HepG2 (cell line): ENCODE results near the gene PPP4R1. TPM values are rescaled to one million over a fixed set of nuclear protein-coding genes. Genes with fewer than 3 reads are reported as not detected.

Experiments
- ATAC-seq: fragments of 200-7000 bp; cut with Tn5 transposase; 3 replicates; pipeline ENCODE4 v1.9.1; 2020; ENCODE audit warnings: mild to moderate bottlenecking, moderate library complexity
- BruUV-seq: library from RNA; stranded (reverse); fragments of 400-500 nt; replicated peaks from 2 replicates; lab custom pipeline; 2021; lab: Mats Ljungman, UMichigan
- CTCF ChIA-PET: fragments of 300-600 bp; formaldehyde crosslinking; extraction: SDS; loops from one replicate; lab custom pipeline; 2021; ENCODE audit warnings: low total read pairs, inconsistent platforms, low intra/inter-chr PET ratio; lab: Yijun Ruan, JAX
- POLR2A ChIA-PET: fragments of 350-600 bp; sonication (Branson Sonifier 250); formaldehyde crosslinking; loops from one replicate; lab custom pipeline; 2020; ENCODE audit warnings: antibody characterized with exemption, inconsistent platforms; lab: Yijun Ruan, JAX
- DNase-seq: peaks from one replicate; pipeline ENCODE4 v3.0.0-alpha.2; 2015; ENCODE audit warnings: low spot score
- FAIRE-seq: peaks from 3 replicates; lab custom pipeline; 2011; peaks lifted over from hg19 to GRCh38; lab: Jason Lieb, UNC
- H2AFZ ChIP-seq: one replicate; pipeline ENCODE4 v1.6.1; 2011; ENCODE audit warnings: low read length, inconsistent platforms
- H3K27ac ChIP-seq: fragments of 300-600 bp; 3 replicates; pipeline ENCODE4 v1.8.0; 2011; ENCODE audit warnings: mixed run types, mild to moderate bottlenecking, mixed read lengths, low read length, inconsistent platforms; ENCODE audit not compliant: insufficient read depth; ENCODE audit errors: extremely low read length
- H3K27me3 ChIP-seq, 2 experiments: fragments of 200-600 bp in 1 of 2; 2 replicates in 1 of 2; 3 replicates in 1 of 2; pipeline versions ENCODE4 v1.6.0 to v1.8.0; 2011; ENCODE audit warnings: low read length in 2 of 2, mild to moderate bottlenecking in 2 of 2, moderate library complexity in 2 of 2, inconsistent platforms in 1 of 2; ENCODE audit not compliant: insufficient read depth in 2 of 2, control insufficient read depth in 1 of 2
- H3K36me3 ChIP-seq, 2 experiments: fragments of 200-600 bp in 1 of 2; replicated peaks in 1 of 2; 2 replicates in 1 of 2; 3 replicates in 1 of 2; pipeline versions ENCODE4 v1.5.1 to v1.8.0; 2011; ENCODE audit warnings: low read length in 2 of 2, inconsistent platforms in 1 of 2; ENCODE audit not compliant: insufficient read depth in 2 of 2, control insufficient read depth in 1 of 2
- H3K4me1 ChIP-seq: 2 replicates; pipeline ENCODE4 v1.5.1; 2012; ENCODE audit warnings: low read length, inconsistent platforms; ENCODE audit not compliant: insufficient read depth
- H3K4me2 ChIP-seq: 2 replicates; pipeline ENCODE4 v1.6.0; 2011; ENCODE audit warnings: low read depth, low read length, inconsistent platforms
- H3K4me3 ChIP-seq, 3 experiments: fragments of 200-600 bp in 1 of 3; sonication (generic), shearing (Covaris generic) in 1 of 3; replicated peaks in 1 of 3; 2 replicates each; pipeline ENCODE4 v1.5.1; 2011 to 2016; ENCODE audit warnings: low read length in 3 of 3, inconsistent platforms in 2 of 3, low read depth in 2 of 3, mild to moderate bottlenecking in 2 of 3, control low read depth in 1 of 3, mixed read lengths in 1 of 3; ENCODE audit not compliant: insufficient read depth in 1 of 3
- H3K79me2 ChIP-seq: one replicate; pipeline ENCODE4 v1.6.1; 2011; ENCODE audit warnings: low read length, inconsistent platforms; ENCODE audit not compliant: insufficient read depth
- H3K9ac ChIP-seq: 2 replicates; pipeline ENCODE4 v1.6.0; 2011; ENCODE audit warnings: mild to moderate bottlenecking, low read depth, low read length, inconsistent platforms; ENCODE audit not compliant: insufficient read depth
- H3K9me3 ChIP-seq: 2 replicates; pipeline ENCODE4 v1.5.1; 2012; ENCODE audit warnings: mild to moderate bottlenecking, low read length
- H4K20me1 ChIP-seq: 2 replicates; pipeline ENCODE4 v1.6.0; 2011; ENCODE audit warnings: inconsistent platforms, mild to moderate bottlenecking, low read length, moderate library complexity; ENCODE audit not compliant: insufficient read depth
- CBX1 ChIP-seq: IDR thresholded peaks from one replicate; pipeline ENCODE4 v1.6.1; 2016; ENCODE audit warnings: antibody characterized with exemption, low read depth
- FOXA1 ChIP-seq, 2 experiments: fragments of 450-650 bp in 1 of 2; sonication (generic) in 1 of 2; formaldehyde crosslinking in 1 of 2; IDR thresholded peaks; 2 replicates each; pipeline versions ENCODE4 v1.4.0 to v1.6.1; 2016 to 2020; ENCODE audit warnings: missing genetic modification reagents in 1 of 2
- FOXA3 ChIP-seq: IDR thresholded peaks from 2 replicates; pipeline ENCODE4 v1.6.1; 2016; ENCODE audit warnings: missing genetic modification reagents, missing compliant biosample characterization
- JUN ChIP-seq: sonication (generic); formaldehyde crosslinking; IDR thresholded peaks from 2 replicates; pipeline ENCODE4 v1.4.0; 2020; ENCODE audit warnings: mild to moderate bottlenecking, missing genetic modification reagents
- KLF16 ChIP-seq, 2 experiments: sonication (generic) in 1 of 2; formaldehyde crosslinking in 1 of 2; IDR thresholded peaks; 2 replicates each; pipeline versions ENCODE4 v1.6.1 to v1.8.0; 2016 to 2023; ENCODE audit warnings: missing genetic modification reagents in 2 of 2, missing compliant biosample characterization in 1 of 2
- MED1 ChIP-seq: sonication (generic); formaldehyde crosslinking; IDR thresholded peaks from 2 replicates; pipeline ENCODE4 v1.4.0; 2020; ENCODE audit warnings: missing genetic modification reagents
- NR2F1 ChIP-seq, 2 experiments: fragments of 450-650 bp in 1 of 2; formaldehyde crosslinking in 1 of 2; IDR thresholded peaks; 2 replicates each; pipeline versions ENCODE4 v1.5.0 to v1.6.1; 2016 to 2020; ENCODE audit warnings: mild to moderate bottlenecking in 1 of 2, missing compliant biosample characterization in 1 of 2, missing genetic modification reagents in 1 of 2, moderate library complexity in 1 of 2
- NR2F2 ChIP-seq: IDR thresholded peaks from 2 replicates; pipeline ENCODE4 v1.6.1; 2012; ENCODE audit warnings: low read depth, inconsistent platforms, borderline replicate concordance
- RBM39 ChIP-seq: fragments of 200-400 bp; formaldehyde crosslinking; IDR thresholded peaks from one replicate; pipeline ENCODE4 v1.6.1; 2018; ENCODE audit warnings: antibody characterized with exemption, mild to moderate bottlenecking, low read depth, low read length; ENCODE audit not compliant: poor library complexity, severe bottlenecking
- RXRB ChIP-seq: IDR thresholded peaks from 2 replicates; pipeline ENCODE4 v1.6.1; 2016; ENCODE audit warnings: borderline replicate concordance, missing genetic modification reagents, missing compliant biosample characterization
- SOX13 ChIP-seq, 3 experiments: fragments of 450-650 bp in 1 of 3; sonication (generic) in 1 of 3; formaldehyde crosslinking in 1 of 3; IDR thresholded peaks in 2 of 3; conservative IDR thresholded peaks in 1 of 3; 2 replicates each; pipeline versions ENCODE4 v1.5.0 to v1.6.1; 2016 to 2020; ENCODE audit warnings: antibody characterized with exemption in 1 of 3, mild to moderate bottlenecking in 1 of 3, missing compliant biosample characterization in 1 of 3, missing genetic modification reagents in 1 of 3, moderate library complexity in 1 of 3
- UBTF ChIP-seq: sonication (generic); formaldehyde crosslinking; IDR thresholded peaks from 2 replicates; pipeline ENCODE4 v1.4.0; 2020; ENCODE audit warnings: mild to moderate bottlenecking, missing genetic modification reagents
- ZBTB37 ChIP-seq: sonication (generic); formaldehyde crosslinking; IDR thresholded peaks from 2 replicates; pipeline ENCODE4 v1.4.0; 2020; ENCODE audit warnings: mild to moderate bottlenecking, missing genetic modification reagents
- ZNF143 ChIP-seq: sonication (generic); formaldehyde crosslinking; IDR thresholded peaks from 2 replicates; pipeline ENCODE4 v1.4.0; 2020; ENCODE audit warnings: missing genetic modification reagents
- ZNF605 ChIP-seq: sonication (generic); formaldehyde crosslinking; IDR thresholded peaks from 2 replicates; pipeline ENCODE4 v1.8.0; 2022; ENCODE audit warnings: mild to moderate bottlenecking, missing genetic modification reagents
- ZUFSP ChIP-seq: sonication (generic); formaldehyde crosslinking; IDR thresholded peaks from 2 replicates; pipeline ENCODE4 v1.9.0; 2021; ENCODE audit warnings: missing genetic modification reagents, mild to moderate bottlenecking, borderline replicate concordance
- WGBS: methylation state at CpG from one replicate; pipeline ENCODE4 v1.1.6; 2017; ENCODE audit warnings: low lambda C conversion rate; 5-methylcytosine and 5-hydroxymethylcytosine counted together
- in situ Hi-C: cut with HindIII; loops from 2 replicates; pipeline ENCODE4 v1.10.0; 2017; ENCODE audit warnings: low pct_unique_long_range_greater_than_20kb; ENCODE audit not compliant: extremely low pct_ligation_motif_present
- intact Hi-C: fragments of 100-400 bp; cut with micrococcal nuclease; formaldehyde crosslinking; loops from one replicate; pipeline ENCODE4 v1.10.0; 2022; ENCODE audit not compliant: unreplicated experiment
- polyA plus RNA-seq, 8 experiments: library from polyadenylated mRNA; depleted of rRNA in 3 of 8; stranded (reverse) in 7 of 8; unstranded in 1 of 8; fragments of >200 nt; fragmentation: Illumina TruSeq in 4 of 8; extraction: Trizol in 4 of 8; gene quantifications; 2 replicates each; pipeline versions ENCODE4 v1.2.1 to v1.2.3, GENCODE V29; 2011 to 2016; ENCODE audit warnings: low read depth in 4 of 8, missing spikeins in 1 of 8, mixed read lengths in 1 of 8; ENCODE audit not compliant: insufficient read depth in 1 of 8
- total RNA-seq, 5 experiments: library from RNA; depleted of rRNA; stranded (reverse); fragments of >200 nt; fragmentation: Illumina TruSeq; extraction: Trizol; gene quantifications; 2 replicates each; pipeline ENCODE4 v1.2.3, GENCODE V29; 2016; ENCODE audit warnings: low read depth in 1 of 5

The PPP4R1 gene
- total and polyA plus RNA-seq, 2 of the 13 experiments (the other 11 are each of a cell fraction or from before 2014, with no cell fraction given), result 66.5 to 72.4 TPM

- TF ChIP-seq UBTF (CRISPR knock-in tag) (no peak), ZNF143 (CRISPR knock-in tag) (no peak), RBM39 (no peak), MED1 (CRISPR knock-in tag) (no peak)
Measured at GRCh38 chr18:9516437-9517064, 97.8 kb downstream of the PPP4R1 start (continued).

- Histone ChIP-seq H3K27me3 (no peaks in the 10 kb centered on the region), H3K27ac (no peak overlapping the region), H2AFZ (no peak overlapping the region), H3K4me3 (no peak overlapping the region), H3K36me3 (peaks cover 2 to 14% of the 10 kb centered on the region in 2 experiments; a peak in 3 of 5 replicates), H3K4me1 (peaks cover 8% of the 10 kb centered on the region), H3K9me3 (no peaks in the 10 kb centered on the region), H4K20me1 (no peaks in the 10 kb centered on the region), H3K79me2 (peaks cover 3% of the 10 kb centered on the region), H3K4me2 (no peak overlapping the region), H3K9ac (no peak overlapping the region)
- ChIA-PET CTCF (no interaction called here), POLR2A (interaction anchor here (1.2 kb wide), 1 partner anchor 180 kb away, joined by 4 read pairs; the partner anchor contains the start of gene TWSG1)
- no TSS peak for BruUV-seq
- in situ Hi-C loops, result no loop called here
- whole genome bisulfite sequencing, result 83% methylated on average over 6 of the region's 6 CpGs
- no peak for FAIRE-seq
- peak; percentile 72 for DNase-seq
- intact Hi-C loops, result no loop called here
- peak; percentile 31; the same call in 1 of the 3 replicates for ATAC-seq
- no peak for TF ChIP-seq CBX1
- no peak for TF ChIP-seq ZNF605
- 0 out of 2 replicates have a peak, but pooled peaks have one; percentile 13 for TF ChIP-seq NR2F2
- TF ChIP-seq FOXA3 (CRISPR knock-in tag), result 0 out of 2 replicates have a peak, but pooled peaks have one; percentile 19
- no peak for TF ChIP-seq FOXA1 (IDR thresholded peaks at IDR 0.05)
- no peak for TF ChIP-seq FOXA1 (CRISPR knock-in tag; IDR thresholded peaks at IDR 0.05)
- TF ChIP-seq SOX13 (IDR thresholded peaks at IDR 0.05), result no peak
- TF ChIP-seq SOX13 (CRISPR knock-in tag; conservative IDR thresholded peaks at IDR 0.05 in 1 of 2, IDR thresholded peaks at IDR 0.05 in 1 of 2), result 0 out of 4 replicates have a peak, but pooled peaks of 1 of the 2 experiments have one; percentile 4
- no peak for TF ChIP-seq ZBTB37
- TF ChIP-seq RXRB (CRISPR knock-in tag), result no peak
- no peak for TF ChIP-seq ZUFSP (CRISPR knock-in tag)
- no peak for TF ChIP-seq JUN (CRISPR knock-in tag)
- peak in 1 of 2 experiments; percentile 30; a peak in 1 of 4 replicates for TF ChIP-seq NR2F1 (CRISPR knock-in tag; IDR thresholded peaks at IDR 0.05)
- TF ChIP-seq KLF16 (CRISPR knock-in tag; IDR thresholded peaks at IDR 0.05), result no peak
Measured at GRCh38 chr18:9513971-9514512, 100.3 kb downstream of the PPP4R1 start.
